Suprapubic skin (tissue), 4 donors: ENCODE data around the gene KIAA1671. TPM values are rescaled to one million over a fixed set of nuclear protein-coding genes. Genes with fewer than 3 reads are reported as not detected.

Experiments used
- DNase-seq, 2 donors: peaks; one replicate each; pipeline ENCODE4 v3.0.0-alpha.2; 2019; ENCODE audit warnings: low spot score in 2 of 2
- H3K27ac ChIP-seq: fragments of 200-600 bp; sonication (generic); one replicate; pipeline ENCODE4 v1.5.1; 2019
- H3K27me3 ChIP-seq: fragments of 200-600 bp; sonication (generic); one replicate; pipeline ENCODE4 v1.5.1; 2019
- H3K36me3 ChIP-seq: fragments of 200-600 bp; sonication (generic); one replicate; pipeline ENCODE4 v1.5.1; 2019
- H3K4me1 ChIP-seq: fragments of 200-600 bp; sonication (generic); one replicate; pipeline ENCODE4 v1.5.1; 2019
- H3K4me3 ChIP-seq: fragments of 200-600 bp; sonication (generic); one replicate; pipeline ENCODE4 v1.5.1; 2019; ENCODE audit warnings: mild to moderate bottlenecking
- H3K9me3 ChIP-seq: fragments of 200-600 bp; sonication (generic); one replicate; pipeline ENCODE4 v1.5.1; 2019
- EP300 ChIP-seq: sonication (generic); formaldehyde crosslinking; IDR thresholded peaks from one replicate; pipeline ENCODE4 v1.6.1; 2017; ENCODE audit warnings: antibody characterized with exemption
- POLR2A ChIP-seq, 2 donors: fragments of 450-650 bp; IDR thresholded peaks; one replicate each; pipeline ENCODE4 v1.6.1; 2017; ENCODE audit warnings: antibody characterized with exemption in 2 of 2, mild to moderate bottlenecking in 2 of 2, moderate library complexity in 2 of 2
- POLR2AphosphoS5 ChIP-seq, 3 donors: sonication (generic); formaldehyde crosslinking; IDR thresholded peaks; one replicate each; pipeline ENCODE4 v1.6.1; 2017; ENCODE audit warnings: antibody characterized with exemption in 3 of 3
- WGBS: methylation state at CpG from one replicate; pipeline ENCODE4 v1.1.5; 2018; 5-methylcytosine and 5-hydroxymethylcytosine counted together
- total RNA-seq, 4 donors: library from RNA; depleted of rRNA; stranded (reverse); fragments of >200 nt; gene quantifications; one replicate each; pipeline ENCODE4 v1.1.0, GENCODE V29; 2016
- TF ChIP-seq, protein P1 (sequence below), 2 donors: fragments of 200-600 bp in 1 of 2; fragments of 450-650 bp in 1 of 2; sonication (generic) in 1 of 2; IDR thresholded peaks; one replicate each; pipeline ENCODE4 v1.5.1; 2016 to 2019; ENCODE audit warnings: antibody characterized with exemption in 2 of 2, mild to moderate bottlenecking in 1 of 2, moderate library complexity in 1 of 2

Gene KIAA1671
- total RNA-seq, 4 donors from 2014 or later: 74.4 to 116 (median 97.0) TPM

DNA sequence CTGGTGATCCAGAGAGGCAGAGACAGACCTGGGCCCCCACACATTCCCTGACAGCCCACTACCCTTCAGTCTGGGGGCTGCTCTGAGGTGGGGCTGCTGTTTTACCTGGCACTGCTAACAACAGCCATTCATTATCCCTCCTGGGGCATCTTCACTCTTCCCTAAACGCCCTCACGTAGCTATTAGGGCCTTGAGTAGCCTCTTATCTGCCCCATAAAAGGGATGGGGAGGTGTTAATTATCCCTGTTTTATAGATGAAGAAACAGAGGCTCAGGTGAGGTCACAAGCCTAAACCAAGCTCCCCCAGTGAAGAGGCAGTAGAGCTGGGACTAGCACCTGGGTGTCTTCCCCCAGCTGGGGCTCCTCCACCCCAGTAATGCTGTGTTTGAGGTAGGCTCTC is 79.5 kb downstream of the KIAA1671 start:
- TF ChIP-seq POLR2AphosphoS5 (IDR thresholded peaks at IDR 0.05) (no peak), EP300 (no peak), POLR2A (IDR thresholded peaks at IDR 0.05) (no peak)
- TF ChIP-seq, protein P1, sequence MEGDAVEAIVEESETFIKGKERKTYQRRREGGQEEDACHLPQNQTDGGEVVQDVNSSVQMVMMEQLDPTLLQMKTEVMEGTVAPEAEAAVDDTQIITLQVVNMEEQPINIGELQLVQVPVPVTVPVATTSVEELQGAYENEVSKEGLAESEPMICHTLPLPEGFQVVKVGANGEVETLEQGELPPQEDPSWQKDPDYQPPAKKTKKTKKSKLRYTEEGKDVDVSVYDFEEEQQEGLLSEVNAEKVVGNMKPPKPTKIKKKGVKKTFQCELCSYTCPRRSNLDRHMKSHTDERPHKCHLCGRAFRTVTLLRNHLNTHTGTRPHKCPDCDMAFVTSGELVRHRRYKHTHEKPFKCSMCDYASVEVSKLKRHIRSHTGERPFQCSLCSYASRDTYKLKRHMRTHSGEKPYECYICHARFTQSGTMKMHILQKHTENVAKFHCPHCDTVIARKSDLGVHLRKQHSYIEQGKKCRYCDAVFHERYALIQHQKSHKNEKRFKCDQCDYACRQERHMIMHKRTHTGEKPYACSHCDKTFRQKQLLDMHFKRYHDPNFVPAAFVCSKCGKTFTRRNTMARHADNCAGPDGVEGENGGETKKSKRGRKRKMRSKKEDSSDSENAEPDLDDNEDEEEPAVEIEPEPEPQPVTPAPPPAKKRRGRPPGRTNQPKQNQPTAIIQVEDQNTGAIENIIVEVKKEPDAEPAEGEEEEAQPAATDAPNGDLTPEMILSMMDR (IDR thresholded peaks at IDR 0.05): no peak
- 88% methylated on average over 2 of the region's 2 CpGs for WGBS
- Histone ChIP-seq H3K4me3 (no peak overlapping the region), H3K9me3 (no peaks in the 10 kb centered on the region), H3K27me3 (no peaks in the 10 kb centered on the region), H3K27ac (no peak overlapping the region), H3K36me3 (peaks cover 15% of the 10 kb centered on the region), H3K4me1 (peaks cover 11% of the 10 kb centered on the region)
- DNase-seq: no peak

GRCh38 chr22:25035715-25036114 is 83.2 kb downstream of the KIAA1671 start:
- WGBS: 91% methylated on average over 2 of the region's 2 CpGs
- H3K36me3 ChIP-seq: peaks cover 26% of the 10 kb centered on the region
- no peak overlapping the region for H3K27ac ChIP-seq
- no peaks in the 10 kb centered on the region for H3K9me3 ChIP-seq
- no peaks in the 10 kb centered on the region for H3K4me1 ChIP-seq
- no peaks in the 10 kb centered on the region for H3K27me3 ChIP-seq
- no peak for DNase-seq
- no peak overlapping the region for H3K4me3 ChIP-seq
- TF ChIP-seq, protein P1 (IDR thresholded peaks at IDR 0.05): no peak
- no peak for TF ChIP-seq POLR2AphosphoS5 (IDR thresholded peaks at IDR 0.05)
- no peak for TF ChIP-seq POLR2A (IDR thresholded peaks at IDR 0.05)
- TF ChIP-seq EP300: no peak

GRCh38 chr22:25038239-25038638 is 85.7 kb downstream of the KIAA1671 start:
- Histone ChIP-seq H3K27ac (no peak overlapping the region), H3K4me1 (no peaks in the 10 kb centered on the region), H3K36me3 (peaks cover 37% of the 10 kb centered on the region), H3K9me3 (no peaks in the 10 kb centered on the region), H3K4me3 (no peak overlapping the region), H3K27me3 (no peaks in the 10 kb centered on the region)
- TF ChIP-seq, protein P1 (IDR thresholded peaks at IDR 0.05): no peak
- TF ChIP-seq POLR2A (IDR thresholded peaks at IDR 0.05) (no peak), EP300 (no peak), POLR2AphosphoS5 (IDR thresholded peaks at IDR 0.05) (no peak)
- WGBS: 95% methylated on average over 8 of the region's 8 CpGs
- no peak for DNase-seq

DNA sequence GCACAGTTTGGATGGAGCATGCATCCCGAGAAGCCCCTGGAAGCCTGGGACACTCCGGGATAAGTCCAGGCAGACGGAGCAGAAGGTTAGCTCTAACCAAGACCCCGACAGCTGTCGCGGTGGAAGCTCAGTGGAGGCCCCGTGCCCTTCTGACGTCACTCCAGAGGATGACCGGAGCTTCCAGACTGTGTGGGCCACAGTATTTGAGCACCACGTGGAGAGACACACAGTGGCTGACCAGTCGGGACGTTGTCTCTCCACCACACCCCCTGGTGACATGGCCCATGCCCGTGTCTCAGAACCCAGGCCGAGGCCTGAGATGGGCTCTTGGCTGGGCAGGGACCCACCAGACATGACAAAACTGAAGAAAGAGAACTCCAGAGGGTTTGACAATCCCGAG is 86.3 kb downstream of the KIAA1671 start:
- H3K27ac ChIP-seq: no peak overlapping the region
- H3K4me3 ChIP-seq: no peak overlapping the region
- TF ChIP-seq EP300 (no peak), POLR2AphosphoS5 (IDR thresholded peaks at IDR 0.05) (no peak), POLR2A (IDR thresholded peaks at IDR 0.05) (no peak)
- TF ChIP-seq, protein P1 (IDR thresholded peaks at IDR 0.05): no peak
- 96% methylated on average over 14 of the region's 15 CpGs for WGBS
- no peaks in the 10 kb centered on the region for H3K9me3 ChIP-seq
- no peaks in the 10 kb centered on the region for H3K4me1 ChIP-seq
- DNase-seq: no peak
- no peaks in the 10 kb centered on the region for H3K27me3 ChIP-seq
- H3K36me3 ChIP-seq: peaks cover 37% of the 10 kb centered on the region

GRCh38 chr22:25039255-25039654 is 86.7 kb downstream of the KIAA1671 start:
- H3K27ac ChIP-seq: no peak overlapping the region
- H3K9me3 ChIP-seq: no peaks in the 10 kb centered on the region
- no peak for DNase-seq
- no peaks in the 10 kb centered on the region for H3K27me3 ChIP-seq
- TF ChIP-seq, protein P1 (IDR thresholded peaks at IDR 0.05): no peak
- no peak for TF ChIP-seq EP300
- TF ChIP-seq POLR2A (IDR thresholded peaks at IDR 0.05): no peak
- no peak for TF ChIP-seq POLR2AphosphoS5 (IDR thresholded peaks at IDR 0.05)
- no peaks in the 10 kb centered on the region for H3K4me1 ChIP-seq
- WGBS: 92% methylated on average over 14 of the region's 17 CpGs
- H3K4me3 ChIP-seq: no peak overlapping the region
- peaks cover 32% of the 10 kb centered on the region for H3K36me3 ChIP-seq
